Fibroblast of the aortic adventitia (primary cell): ENCODE data around the gene PPM1H. TPM values are rescaled to one million over a fixed set of nuclear protein-coding genes. Genes with fewer than 3 reads are reported as not detected.

Experiments
- DNase-seq: peaks from one replicate; pipeline ENCODE4 v3.0.0-alpha.2; 2010; ENCODE audit warnings: low read depth
- H3K4me3 ChIP-seq: 2 replicates; pipeline ENCODE4 v1.5.1; 2011; ENCODE audit warnings: low read depth, mild to moderate bottlenecking, control low read depth, low read length, moderate library complexity
- CTCF ChIP-seq: IDR thresholded peaks from 2 replicates; pipeline ENCODE4 v1.5.1; 2011; ENCODE audit warnings: mild to moderate bottlenecking, low read length, control low read depth, inconsistent platforms; ENCODE audit not compliant: insufficient read depth
- total RNA-seq: library from RNA; depleted of rRNA; stranded (reverse); fragments of >200 nt; gene quantifications from 2 replicates; pipeline ENCODE4 v1.2.3, GENCODE V29; 2012; ENCODE audit warnings: low replicate concordance

Gene PPM1H
- total RNA-seq, 1 donor, result 1.3 TPM

- no peak for TF ChIP-seq CTCF
- no peak overlapping the region for H3K4me3 ChIP-seq
- DNase-seq, result peak; percentile 40
Measured at GRCh38 chr12:62714774-62715721, 219.9 kb downstream of the PPM1H start.

- TF ChIP-seq CTCF, result no peak
- no peak for DNase-seq
- H3K4me3 ChIP-seq, result no peak overlapping the region
Measured at GRCh38 chr12:62714181-62714773, 220.7 kb downstream of the PPM1H start.

GRCh38 chr12:62713723-62714122 lies 221.2 kb downstream of the PPM1H start:
- no peak overlapping the region for H3K4me3 ChIP-seq
- TF ChIP-seq CTCF, result no peak
- no peak for DNase-seq

- no peak for DNase-seq
- H3K4me3 ChIP-seq, result no peak overlapping the region
- no peak for TF ChIP-seq CTCF
Measured at GRCh38 chr12:62712681-62713573, 222.0 kb downstream of the PPM1H start.

- H3K4me3 ChIP-seq, result no peak overlapping the region
- DNase-seq, result peak; percentile 35
- no peak for TF ChIP-seq CTCF
Measured at GRCh38 chr12:62711631-62712241, 223.2 kb downstream of the PPM1H start.

GRCh38 chr12:62709311-62709710 lies 225.6 kb downstream of the PPM1H start:
- TF ChIP-seq CTCF, result no peak
- H3K4me3 ChIP-seq, result no peak overlapping the region
- peak; percentile 72 for DNase-seq
